GM18861 (cell line): ENCODE data around the gene SVEP1.
"Not testable (repeated sequence)": the region's sequence is repeated elsewhere in the genome, so short reads cannot be mapped to it uniquely, and the experiment has no call there.

Experiments
- ATAC-seq: cut with Tn5 transposase; IDR thresholded peaks from one replicate; pipeline ENCODE4 v1.9.1; 2021; ENCODE audit not compliant: unreplicated experiment

The SVEP1 gene

GRCh38 chr9:110579862-110580219 is 300 bp upstream of the SVEP1 start:
- no peak for ATAC-seq

DNA sequence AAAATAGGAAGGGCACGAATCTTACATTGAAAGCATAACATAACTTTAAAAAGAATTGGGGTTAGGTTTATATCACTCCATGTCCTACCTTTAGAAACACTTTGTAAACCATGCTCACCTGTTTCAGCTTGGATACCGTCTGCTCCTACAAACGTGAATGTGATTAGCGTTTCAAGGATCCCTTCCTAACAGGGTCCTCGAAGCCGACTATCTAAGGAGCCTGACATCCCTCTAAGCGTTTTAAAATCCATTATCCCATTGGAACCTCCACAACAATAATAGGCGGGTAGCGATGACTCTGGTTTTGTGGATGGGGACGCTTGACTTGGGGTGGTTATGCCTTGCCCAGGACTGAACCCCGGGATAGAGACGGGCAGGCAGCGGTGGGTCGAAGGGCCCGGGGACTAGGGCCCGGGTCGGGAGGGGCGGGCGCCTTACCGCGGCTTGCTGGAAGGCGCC is 937 bp downstream of the SVEP1 start:
- ATAC-seq = no peak

DNA sequence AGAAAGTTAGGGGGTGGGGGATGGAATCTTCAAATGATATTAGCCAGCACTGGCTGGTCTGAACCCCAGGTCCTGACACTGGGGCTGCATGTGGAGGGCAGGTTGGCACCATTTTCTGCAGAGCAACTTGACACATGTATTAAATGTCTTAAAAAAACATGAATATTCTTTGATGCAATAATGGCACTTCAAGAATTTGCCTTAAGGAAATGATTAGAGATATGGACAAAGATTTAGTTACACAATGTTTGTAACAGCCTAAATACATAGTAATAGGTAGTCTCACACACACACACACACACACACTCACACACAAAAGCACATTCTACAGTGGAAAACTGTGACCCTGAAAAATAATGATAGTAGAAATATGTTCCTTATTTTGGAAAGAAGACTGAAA is 3.6 kb downstream of the SVEP1 start:
- ATAC-seq = no peak

DNA sequence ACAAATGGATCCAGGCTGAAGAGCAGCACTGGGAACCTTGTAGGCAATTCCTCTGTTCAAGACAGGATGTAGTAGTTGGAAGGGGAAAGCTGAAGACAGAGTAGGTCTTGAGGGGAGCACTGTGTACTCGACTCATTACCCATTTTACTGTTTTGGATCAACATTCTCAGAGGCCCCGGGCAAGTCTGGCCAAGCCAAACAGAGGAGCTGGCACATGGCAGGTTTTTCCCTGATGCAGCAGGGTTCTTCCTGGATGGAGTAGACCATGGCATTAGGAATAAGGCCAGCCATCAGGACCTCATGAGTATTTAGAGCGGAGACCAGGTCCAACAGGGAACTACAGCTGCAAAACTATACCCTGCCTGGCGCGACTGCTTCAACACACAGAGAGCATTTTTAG is 4.4 kb downstream of the SVEP1 start:
- ATAC-seq = no peak

GRCh38 chr9:110573305-110573704 is 6.2 kb downstream of the SVEP1 start:
- no peak for ATAC-seq

DNA sequence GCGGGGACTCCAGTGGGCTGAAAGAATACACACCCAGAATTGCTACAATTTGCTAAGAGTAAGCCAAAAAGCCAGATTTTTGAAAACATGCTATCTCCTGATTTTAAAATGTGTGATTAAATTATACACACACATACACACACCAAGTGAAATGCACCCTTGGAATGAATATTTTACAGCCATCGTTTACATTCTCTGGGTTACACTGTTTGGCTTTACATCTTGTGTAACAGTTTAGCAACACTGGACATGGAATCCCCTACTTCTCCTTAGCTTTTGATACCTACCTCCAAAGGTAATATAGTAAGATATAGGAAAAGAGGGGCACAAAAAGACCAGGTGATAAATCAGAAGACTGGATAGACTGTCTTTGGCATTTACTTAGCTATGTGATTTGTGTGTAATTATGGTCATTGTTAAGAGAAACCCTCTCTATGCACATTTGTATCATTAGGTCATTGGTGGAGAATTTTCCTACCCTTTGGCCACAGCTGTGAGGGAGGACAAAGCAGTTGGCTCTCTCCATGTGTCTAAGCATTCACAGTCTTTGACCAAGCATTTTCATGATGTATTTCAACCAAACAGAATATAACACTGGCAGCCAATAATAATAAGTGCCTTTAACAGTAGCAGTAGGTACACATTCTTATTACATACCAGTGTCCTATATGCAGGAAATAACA is 7.6 kb downstream of the SVEP1 start:
- ATAC-seq = no peak

GRCh38 chr9:110566156-110566555 is 13.4 kb downstream of the SVEP1 start:
- no peak for ATAC-seq

GRCh38 chr9:110561826-110562225 is 17.7 kb downstream of the SVEP1 start:
- ATAC-seq = no peak

- no peak for ATAC-seq
Observed at GRCh38 chr9:110559869-110560268, 19.7 kb downstream of the SVEP1 start.

DNA sequence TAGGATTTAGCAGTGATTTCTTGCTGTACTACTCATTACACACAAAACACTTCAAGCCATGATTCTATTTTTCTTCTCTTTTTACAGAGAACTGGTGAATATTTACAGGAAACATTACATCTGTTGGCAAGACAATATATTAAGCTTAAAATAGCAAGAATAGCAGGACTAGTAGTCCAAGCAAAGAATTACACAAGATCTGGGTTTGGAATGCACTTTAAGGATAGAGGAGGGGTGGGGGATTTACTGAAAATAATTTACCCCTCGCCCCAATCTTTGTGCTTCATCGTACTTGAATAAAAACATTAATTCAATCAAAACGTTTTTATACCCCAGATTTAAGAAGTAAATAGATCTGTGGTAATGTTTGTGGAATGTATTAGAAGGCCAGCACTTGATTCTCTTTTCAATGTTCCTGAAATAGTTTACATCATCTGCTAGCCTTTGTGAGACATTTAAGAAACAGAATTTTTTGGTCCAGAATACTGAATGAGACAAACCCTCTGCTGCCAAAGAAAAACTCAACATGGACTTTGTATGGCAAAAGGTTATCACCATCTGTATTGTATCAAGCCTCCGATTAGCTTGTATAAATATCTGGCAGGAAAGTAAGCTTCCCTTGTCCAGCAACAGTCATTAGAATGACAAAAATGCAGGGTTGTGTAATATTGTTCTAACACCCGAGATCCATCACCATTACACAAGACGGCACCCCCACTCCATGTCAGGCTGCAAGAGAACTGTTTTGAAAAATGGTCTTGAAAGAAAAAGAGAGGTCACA is 23.8 kb downstream of the SVEP1 start:
- no peak for ATAC-seq

GRCh38 chr9:110546411-110546871 is 33.1 kb downstream of the SVEP1 start:
- ATAC-seq = no peak

- no peak for ATAC-seq
Observed at GRCh38 chr9:110545705-110546104, 33.8 kb downstream of the SVEP1 start.

GRCh38 chr9:110543631-110544051 is 35.9 kb downstream of the SVEP1 start:
- ATAC-seq = no peak

DNA sequence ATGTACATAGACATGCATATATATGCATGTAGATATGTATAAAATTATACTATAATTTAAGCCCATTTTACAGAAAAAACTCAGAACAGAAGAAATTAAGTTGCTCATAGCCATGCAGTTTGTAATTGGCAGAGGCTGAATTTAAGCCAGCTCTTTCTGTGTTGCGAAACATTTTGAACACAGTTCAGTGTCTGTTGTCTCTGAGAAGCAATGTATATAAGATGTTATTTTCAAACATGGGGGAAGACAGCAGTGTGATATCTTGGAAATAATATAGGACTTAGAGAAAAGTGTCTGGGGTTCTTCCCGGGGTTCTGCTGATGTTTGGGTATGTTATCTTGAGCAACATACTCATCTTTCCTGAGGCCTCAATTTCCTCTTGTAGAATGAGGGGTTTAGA is 37.6 kb downstream of the SVEP1 start:
- ATAC-seq = no peak

DNA sequence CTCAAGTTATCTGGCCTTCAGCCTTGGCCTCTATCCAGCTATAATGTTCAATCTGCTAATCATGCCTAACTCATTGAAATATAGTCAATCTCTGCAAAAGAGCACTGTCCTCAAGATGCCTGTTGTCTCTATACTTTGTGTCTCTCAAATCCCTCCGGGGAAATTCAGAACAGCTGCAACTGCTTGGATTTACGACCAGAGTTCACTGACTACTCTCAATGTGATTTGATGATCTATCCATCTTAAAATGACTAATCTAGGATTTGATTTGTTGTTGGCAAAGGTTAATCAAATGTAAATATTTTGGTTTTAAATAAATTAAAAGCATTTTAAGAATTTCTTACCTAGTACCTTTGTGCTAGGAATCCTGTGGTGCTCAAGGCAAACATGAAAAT is 40.9 kb downstream of the SVEP1 start:
- ATAC-seq = no peak

DNA sequence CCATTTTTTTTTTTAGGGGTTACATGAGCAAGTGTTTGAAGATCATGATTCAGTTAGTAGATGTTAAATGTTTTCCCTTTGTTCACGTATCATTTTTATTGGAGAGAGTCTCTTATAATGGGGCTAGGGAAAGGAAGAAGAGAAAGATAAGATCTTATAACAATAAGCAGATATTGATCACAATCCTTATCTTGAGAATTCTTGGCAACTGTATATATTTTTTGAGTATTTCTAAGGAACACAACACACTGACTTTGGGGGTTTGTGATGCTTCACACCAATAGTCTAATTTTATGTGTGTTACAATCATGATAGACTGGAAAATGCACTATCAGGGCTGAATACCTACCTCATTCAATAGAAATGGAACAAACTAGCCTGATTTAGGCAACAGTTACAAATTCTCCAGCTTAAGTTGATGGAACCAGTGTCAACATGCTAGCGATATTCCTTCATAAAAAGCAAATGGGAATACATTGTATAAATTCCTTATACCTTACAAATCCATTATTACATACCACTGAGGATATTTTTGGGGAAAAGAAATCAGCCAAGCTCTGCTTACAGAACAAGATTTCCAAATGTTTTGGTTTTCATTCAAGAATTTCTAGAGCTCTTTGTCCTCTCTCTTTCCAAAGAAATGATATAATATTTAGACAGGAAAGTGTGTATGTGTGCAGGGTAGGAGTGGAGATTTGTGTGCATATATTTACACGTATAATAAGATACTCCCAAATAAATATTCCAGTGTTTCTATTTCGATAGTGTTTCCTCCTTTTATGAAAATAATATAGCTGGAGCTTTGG is 41.5 kb downstream of the SVEP1 start:
- no peak for ATAC-seq

GRCh38 chr9:110536822-110537221 is 42.7 kb downstream of the SVEP1 start:
- no peak for ATAC-seq

GRCh38 chr9:110534162-110534561 is 45.4 kb downstream of the SVEP1 start:
- ATAC-seq = not testable (repeated sequence)

GRCh38 chr9:110532908-110533665 is 46.5 kb downstream of the SVEP1 start:
- no peak for ATAC-seq

DNA sequence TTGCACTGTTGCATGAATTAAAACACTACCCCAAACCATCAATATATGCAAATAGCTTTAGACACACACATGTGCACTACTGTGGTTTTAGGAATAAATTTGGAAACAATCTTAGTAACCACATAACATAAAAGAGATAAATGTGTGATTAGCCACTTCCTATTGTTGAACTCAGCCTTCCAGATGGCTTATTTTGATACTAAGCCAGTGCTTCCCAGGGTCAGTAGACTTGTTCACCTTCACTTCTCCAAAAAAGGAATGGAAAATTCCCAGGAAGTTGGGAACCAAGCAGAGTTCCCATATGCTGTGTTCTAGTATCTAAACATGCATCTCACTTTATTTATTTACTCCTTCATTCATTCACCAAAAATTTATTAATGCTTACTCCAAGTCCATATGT is 47.8 kb downstream of the SVEP1 start:
- ATAC-seq = no peak

DNA sequence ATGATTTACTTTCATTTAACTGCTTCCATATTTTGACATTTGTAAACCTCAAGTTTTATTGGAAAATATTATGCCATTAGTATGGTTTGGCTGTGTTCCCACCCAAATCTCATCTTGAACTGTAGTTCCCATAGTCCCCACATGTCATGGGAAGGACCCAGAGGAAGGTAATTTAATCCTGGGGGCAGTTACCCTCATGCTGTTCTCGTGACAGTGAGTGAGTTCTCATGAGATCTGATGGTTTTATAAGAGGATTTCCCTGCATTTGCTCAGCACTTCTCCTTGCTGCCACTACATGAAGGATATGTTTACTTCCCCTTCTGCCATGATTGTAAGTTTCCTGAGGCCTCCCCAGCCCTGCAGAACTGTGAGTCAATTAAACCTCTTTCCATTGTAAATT is 48.3 kb downstream of the SVEP1 start:
- not testable (repeated sequence) for ATAC-seq
